Suppressor macrophage (primary cell): ENCODE measurements around the gene FNIP1.

Source experiments
- DNase-seq, 4 experiments: peaks; one replicate each; pipeline ENCODE4 v3.0.0-alpha.2; 2020 to 2022

FNIP1 gene

GRCh38 chr5:131684051-131684450 is 112.8 kb downstream of the FNIP1 start:
- DNase-seq: no peak

GRCh38 chr5:131682826-131683225 is 114.0 kb downstream of the FNIP1 start:
- DNase-seq: peak in 1 of 4 experiments; percentile 13

DNA sequence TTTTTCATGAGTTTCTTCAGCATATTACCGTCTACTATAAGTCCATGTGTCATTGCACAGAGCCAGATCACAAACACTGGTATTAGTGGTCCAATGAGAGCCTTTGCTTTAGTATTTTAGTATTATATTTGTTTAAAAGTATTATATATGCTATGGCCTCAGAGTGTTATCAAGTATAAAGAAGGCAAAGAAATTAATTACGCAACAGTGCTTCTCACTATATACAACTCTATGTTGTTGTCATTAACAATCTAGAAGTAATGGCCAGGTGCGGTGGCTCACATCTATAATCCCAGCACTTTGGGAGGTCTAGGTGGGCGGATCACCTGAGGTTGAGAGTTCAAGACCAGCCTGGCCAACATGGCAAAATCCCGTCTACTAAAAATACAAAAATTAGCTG is 114.6 kb downstream of the FNIP1 start:
- DNase-seq: no peak

GRCh38 chr5:131679911-131680310 is 116.9 kb downstream of the FNIP1 start:
- peak in 3 of 4 experiments; percentile 7 to 37 (median 30) for DNase-seq

DNA sequence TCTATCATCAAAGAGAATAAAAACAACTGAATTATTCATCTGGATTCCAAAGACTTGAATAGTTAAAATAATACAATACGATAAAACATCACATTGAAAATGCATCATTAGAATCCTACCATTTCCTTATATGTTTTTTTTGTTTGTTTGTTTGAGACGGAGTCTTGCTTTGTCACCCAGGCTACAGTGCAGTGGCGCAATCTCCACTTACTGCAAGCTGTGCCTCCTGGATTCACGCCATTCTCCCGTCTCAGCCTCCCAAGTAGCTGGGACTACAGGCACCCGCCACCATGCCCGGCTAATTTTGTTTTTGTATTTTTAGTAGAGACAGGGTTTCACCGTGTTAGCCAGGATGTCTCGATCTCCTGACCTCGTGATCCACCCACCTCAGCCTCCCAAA is 118.5 kb downstream of the FNIP1 start:
- DNase-seq: peak in 2 of 4 experiments; percentile 6 to 8

DNA sequence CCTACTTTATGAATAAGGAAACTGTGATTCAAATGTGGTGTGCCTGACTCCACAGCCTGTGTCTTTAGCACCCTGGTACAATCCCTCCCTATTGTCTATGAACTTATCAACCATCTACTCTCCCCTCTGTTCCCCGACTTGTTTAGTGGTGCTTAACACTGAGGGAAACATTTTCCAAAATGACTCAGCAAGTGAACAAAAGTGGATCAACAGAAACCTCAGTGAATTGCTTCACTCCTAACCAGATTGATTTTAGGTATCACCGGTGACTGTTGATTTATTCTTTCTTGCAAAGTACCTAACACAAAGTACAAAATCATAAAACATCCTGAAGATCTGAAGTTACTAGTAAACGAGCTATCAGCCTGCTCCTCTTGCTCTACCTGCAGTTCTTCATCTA is 119.7 kb downstream of the FNIP1 start:
- no peak for DNase-seq

DNA sequence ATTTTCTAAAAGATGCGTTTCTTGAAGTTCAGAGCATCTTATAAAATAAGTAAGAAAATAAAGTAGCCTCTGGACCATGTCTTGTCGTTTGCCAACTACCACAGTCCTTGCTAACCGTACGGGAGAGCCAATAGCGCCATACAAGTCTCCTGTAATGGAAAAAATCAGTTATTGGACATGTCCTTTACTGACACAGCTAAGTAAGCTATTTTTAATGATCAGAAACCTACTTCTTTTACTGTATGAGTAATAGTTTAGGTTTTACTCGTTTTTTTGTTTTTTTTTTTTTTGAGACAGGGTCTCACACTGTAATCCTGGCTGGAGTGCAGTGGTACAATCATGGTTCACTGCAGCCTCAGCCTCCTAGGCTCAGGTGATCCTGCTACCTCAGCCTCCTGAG is 124.0 kb downstream of the FNIP1 start:
- DNase-seq: no peak

GRCh38 chr5:131671994-131672655 is 124.7 kb downstream of the FNIP1 start:
- DNase-seq: no peak

DNA sequence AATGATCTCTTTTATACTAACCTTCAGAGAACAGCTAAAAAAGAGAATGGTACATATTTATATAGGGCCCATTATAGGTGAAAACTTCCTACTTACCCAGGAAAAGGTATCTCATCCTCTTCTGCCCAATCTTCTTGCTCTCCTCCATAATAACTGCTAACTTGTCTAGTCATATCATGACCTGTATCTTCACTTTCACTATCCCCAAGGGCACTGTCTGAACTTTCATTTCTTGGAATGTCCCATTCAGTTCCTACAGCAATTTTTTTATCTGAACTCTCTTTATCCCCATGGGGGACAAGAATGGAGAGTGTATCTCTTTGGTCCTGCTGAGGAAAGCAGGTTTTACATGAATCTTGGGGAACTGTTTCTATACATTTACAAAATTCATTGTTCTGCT is 125.4 kb downstream of the FNIP1 start:
- no peak for DNase-seq

DNA sequence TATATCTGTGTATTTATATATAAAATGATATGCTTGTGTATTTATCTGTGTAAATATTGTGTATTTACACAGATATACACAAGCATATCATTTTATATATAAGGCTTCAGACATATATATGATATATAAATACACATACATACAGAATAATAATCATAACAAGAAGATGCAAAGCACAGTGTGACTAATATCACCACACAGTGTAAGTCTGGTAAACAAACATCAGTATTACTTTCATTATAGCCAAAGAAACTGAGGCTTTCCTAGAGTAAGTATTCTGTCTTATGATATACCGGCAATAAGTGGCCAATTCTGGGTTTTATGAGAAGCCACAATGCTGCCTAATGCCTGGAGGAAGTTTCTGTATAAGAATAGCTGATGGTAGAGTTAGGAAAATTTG is 131.9 kb downstream of the FNIP1 start:
- no peak for DNase-seq

DNA sequence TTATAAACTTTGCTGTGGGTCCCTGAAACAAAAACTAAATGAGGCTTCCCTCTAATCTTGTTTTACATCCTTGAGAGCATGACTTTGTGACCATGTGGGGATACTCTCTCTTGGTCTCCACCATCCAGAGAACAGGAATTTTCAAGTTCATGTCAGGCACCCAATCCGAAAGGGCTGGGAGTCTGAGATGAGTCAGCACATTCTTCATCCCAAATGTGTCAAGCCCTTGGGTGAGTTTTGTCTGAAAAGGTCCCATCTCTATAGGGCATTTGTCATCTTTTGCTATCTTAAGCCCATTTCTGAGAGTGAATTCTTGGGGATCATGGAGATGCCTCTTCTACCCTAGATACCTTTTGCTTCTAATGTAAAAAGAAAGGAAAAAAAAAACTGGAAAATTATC is 134.9 kb downstream of the FNIP1 start:
- no peak for DNase-seq

DNA sequence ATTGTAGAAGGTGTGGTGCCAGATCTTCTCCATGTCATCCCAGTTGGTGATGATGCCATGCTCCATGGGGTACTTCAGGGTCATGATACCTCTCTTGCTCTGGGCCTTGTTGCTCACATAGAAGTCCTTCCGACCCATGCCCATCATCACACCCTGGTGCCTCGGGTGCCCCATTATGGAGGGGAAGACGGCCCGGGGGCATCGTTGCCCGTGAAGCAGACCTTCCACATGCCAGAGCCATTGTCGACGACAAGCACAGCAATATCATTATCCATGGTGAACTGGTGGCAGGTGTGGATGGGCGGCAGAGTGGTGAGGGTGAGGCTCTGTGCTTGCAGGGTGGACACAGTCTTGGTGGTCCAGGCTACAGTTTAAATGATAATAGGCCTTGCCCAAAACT is 137.0 kb downstream of the FNIP1 start:
- DNase-seq: no peak

- DNase-seq: no peak
Observed at GRCh38 chr5:131659290-131659689, 137.5 kb downstream of the FNIP1 start.

DNA sequence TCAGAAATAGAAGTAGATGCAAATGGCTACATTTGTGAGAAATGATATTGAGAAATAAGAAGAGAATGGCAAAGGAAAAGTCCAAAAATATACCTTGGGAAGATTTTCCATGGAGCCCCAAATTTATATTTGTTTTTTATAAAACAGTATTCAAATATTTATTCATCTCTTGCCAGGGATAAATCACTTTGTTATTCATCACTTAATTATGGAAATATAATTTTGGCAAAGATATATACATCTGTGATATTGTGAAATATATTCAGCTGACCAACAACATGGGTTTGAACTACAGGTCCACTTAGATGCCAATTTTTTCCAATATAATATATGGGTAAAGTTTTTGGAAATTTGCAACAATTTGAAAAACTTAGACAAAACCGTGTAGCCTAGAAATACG is 142.0 kb downstream of the FNIP1 start:
- DNase-seq: no peak

DNA sequence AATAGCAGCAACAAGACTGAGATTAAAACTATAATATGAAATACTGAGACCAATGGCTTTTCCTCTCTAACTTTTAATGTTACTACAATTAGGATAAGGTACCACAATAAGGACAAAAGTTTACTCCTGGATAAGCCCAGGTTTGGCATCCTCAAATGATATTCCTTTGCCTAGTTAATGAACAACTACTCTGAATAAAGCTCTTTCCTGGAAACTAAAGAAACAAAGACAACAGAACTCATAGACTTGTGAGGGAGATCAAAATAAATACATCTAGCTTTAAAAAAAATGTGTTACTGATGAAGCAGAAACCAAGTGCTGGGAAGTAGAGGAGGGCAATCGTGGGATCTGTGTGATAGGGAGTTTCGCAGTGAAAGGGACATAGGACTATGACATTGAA is 142.5 kb downstream of the FNIP1 start:
- DNase-seq: no peak

- no peak for DNase-seq
Observed at GRCh38 chr5:131649161-131649560, 147.7 kb downstream of the FNIP1 start.

DNA sequence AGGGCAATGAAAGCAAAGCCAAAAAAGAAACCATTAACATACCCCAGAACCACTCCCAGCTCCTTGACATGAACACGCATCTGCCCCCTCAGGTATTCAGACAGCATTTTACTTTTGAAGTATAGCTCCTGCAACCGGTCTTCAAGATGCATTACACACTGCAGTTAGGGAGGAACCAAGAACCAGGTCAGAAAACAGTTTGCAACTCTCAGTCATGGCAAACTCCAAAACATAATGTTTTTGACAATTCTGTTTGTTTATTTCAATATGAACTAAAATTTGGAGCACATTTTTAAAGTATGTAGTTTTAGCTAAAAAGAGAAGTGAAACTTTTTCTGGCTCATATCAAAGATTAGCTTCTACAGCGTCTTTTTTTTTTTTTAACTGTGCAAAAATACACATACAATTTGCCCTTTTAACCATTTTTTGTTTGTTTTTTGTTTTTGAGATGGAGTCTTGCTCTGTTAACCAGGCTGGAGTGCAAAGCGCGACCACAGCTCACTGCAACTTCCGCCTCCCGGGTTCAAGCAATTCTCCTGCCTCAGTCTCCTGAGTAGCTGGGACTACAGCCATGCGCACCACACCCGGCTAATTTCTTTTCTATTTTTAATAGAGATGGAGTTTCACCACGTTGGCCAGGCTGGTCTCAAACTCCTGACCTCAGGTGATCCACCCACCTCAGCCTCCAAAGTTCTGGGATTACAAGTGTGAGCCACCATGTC is 149.6 kb downstream of the FNIP1 start:
- peak in 2 of 4 experiments; percentile 26 to 35 for DNase-seq

- no peak for DNase-seq
Observed at GRCh38 chr5:131644822-131645221, 152.0 kb downstream of the FNIP1 start.

DNA sequence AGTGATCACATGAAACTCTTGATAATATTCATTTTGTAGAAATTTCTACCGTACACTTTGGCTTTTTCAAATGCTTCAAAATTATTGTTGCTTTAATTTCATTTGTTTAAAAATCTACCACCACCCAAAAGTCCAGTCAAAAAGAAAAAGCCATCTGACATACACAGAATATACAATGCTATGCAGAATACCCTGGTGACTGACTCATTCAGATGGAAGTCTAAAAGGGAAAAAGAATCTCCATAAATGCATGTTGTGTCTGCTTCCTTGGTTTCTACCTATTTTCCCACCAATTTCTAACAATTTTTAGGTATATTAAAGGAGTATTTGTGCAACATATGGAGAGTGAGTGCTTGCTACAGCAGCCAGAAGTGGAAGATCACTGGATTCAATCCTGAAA is 152.4 kb downstream of the FNIP1 start:
- no peak for DNase-seq

DNA sequence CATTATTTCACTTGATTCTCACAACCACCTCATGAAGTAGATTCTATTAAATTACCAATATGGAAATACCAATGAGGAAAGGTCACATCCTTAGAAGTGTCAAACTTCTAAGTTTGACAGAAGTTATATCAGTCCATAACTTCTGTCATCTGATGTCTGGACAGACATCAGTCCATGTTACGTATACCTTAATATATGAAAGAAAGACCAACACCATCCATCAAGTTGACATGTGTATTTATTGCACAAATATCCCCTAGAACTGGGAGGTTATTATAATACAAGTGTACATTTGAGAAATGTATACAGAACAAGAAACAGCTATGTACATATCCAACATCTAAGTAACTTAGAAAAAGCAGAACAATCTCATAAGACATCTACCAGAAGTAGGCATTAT is 155.3 kb downstream of the FNIP1 start:
- DNase-seq: peak in 1 of 4 experiments; percentile 16

GRCh38 chr5:131640043-131640856 is 156.6 kb downstream of the FNIP1 start:
- peak in 3 of 4 experiments; percentile 14 to 19 (median 17) for DNase-seq

DNA sequence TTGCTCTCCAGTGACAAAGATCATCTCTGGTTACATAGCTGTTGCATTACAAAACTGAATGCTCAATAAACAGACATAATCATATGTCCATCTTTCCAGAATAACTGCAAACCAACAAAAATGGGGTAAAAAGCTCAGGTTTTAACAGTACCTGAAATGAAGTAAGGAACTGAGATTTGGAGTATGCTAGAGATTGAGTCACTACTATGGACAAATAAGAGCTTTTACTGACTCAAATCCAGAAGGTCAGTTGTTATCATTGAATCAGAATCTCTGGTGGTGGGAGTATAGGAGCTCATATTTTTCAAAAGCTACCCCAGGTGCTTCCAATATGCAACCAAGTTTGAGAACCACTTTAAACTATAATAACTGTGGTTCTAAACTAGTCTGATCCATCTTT is 157.7 kb downstream of the FNIP1 start:
- no peak for DNase-seq

DNA sequence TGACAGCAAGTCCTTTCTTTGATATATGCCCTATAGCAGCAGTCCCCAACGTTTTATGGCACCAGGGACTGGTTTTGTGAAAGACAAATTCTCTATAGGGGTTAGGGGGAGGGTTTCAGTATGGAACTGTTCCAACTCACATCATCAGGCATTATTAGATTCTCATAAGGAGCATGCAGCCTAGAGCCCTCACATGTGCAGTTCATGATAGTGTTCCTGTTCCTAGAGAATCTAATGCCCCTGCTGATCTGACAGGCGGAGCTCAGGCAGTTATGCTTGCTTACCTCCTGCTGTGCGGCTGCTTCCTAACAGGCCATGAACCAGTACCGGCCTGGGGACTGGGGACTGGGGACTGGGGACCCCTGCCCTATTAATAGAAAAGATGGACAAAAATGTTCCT is 159.1 kb downstream of the FNIP1 start:
- peak in 1 of 4 experiments; percentile 11 for DNase-seq
